Peyer's patch (tissue), 4 donors: ENCODE measurements around the gene SLC45A3. TPM values are rescaled to one million over a fixed set of nuclear protein-coding genes. Genes with fewer than 3 reads are reported as not detected.
"Not testable (repeated sequence)": the region's sequence is repeated elsewhere in the genome, so short reads cannot be mapped to it uniquely, and the experiment has no call there.

Experiments
- DNase-seq, 3 donors: peaks; one replicate each; pipeline ENCODE4 v3.0.0-alpha.2; 2017 to 2019
- H3K27ac ChIP-seq, 4 donors: fragments of 200-600 bp; sonication (generic); one replicate each; pipeline ENCODE4 v1.5.1; 2016 to 2019
- H3K27me3 ChIP-seq, 2 donors: fragments of 200-600 bp; sonication (generic); one replicate each; pipeline ENCODE4 v1.5.1; 2019
- H3K36me3 ChIP-seq, 3 donors: fragments of 200-600 bp; sonication (generic); one replicate each; pipeline ENCODE4 v1.5.1; 2016 to 2019
- H3K4me1 ChIP-seq, 4 donors: fragments of 200-600 bp; sonication (generic); one replicate each; pipeline ENCODE4 v1.5.1; 2016 to 2019
- H3K4me3 ChIP-seq, 4 donors: fragments of 200-600 bp; sonication (generic); 1 replicate in 3 of 4; 2 replicates in 1 of 4; pipeline ENCODE4 v1.5.1; 2016 to 2019; ENCODE audit warnings: mild to moderate bottlenecking in 1 of 4
- H3K9me3 ChIP-seq, 4 donors: fragments of 200-600 bp; sonication (generic); one replicate each; pipeline ENCODE4 v1.5.1; 2016 to 2019; ENCODE audit warnings: mild to moderate bottlenecking in 1 of 4
- POLR2A ChIP-seq, 2 donors: fragments of 450-650 bp; IDR thresholded peaks; one replicate each; pipeline ENCODE4 v1.5.1; 2017; ENCODE audit warnings: antibody characterized with exemption in 2 of 2, mild to moderate bottlenecking in 2 of 2, moderate library complexity in 2 of 2
- total RNA-seq, 4 donors: library from RNA; depleted of rRNA; stranded (reverse); fragments of >200 nt; gene quantifications; one replicate each; pipeline ENCODE4 v1.1.0, GENCODE V29; 2016
- TF ChIP-seq, protein P1 (sequence below), 6 experiments: fragments of 450-650 bp in 4 of 6; fragments of 200-600 bp in 2 of 6; sonication (generic) in 1 of 6; IDR thresholded peaks; one replicate each; pipeline ENCODE4 v1.5.1; 2017 to 2019; ENCODE audit warnings: antibody characterized with exemption in 6 of 6, mild to moderate bottlenecking in 3 of 6, moderate library complexity in 1 of 6

Gene SLC45A3
- total RNA-seq, 4 donors from 2014 or later = 7.4 to 16.0 (median 11.2) TPM

- TF ChIP-seq, protein P1, sequence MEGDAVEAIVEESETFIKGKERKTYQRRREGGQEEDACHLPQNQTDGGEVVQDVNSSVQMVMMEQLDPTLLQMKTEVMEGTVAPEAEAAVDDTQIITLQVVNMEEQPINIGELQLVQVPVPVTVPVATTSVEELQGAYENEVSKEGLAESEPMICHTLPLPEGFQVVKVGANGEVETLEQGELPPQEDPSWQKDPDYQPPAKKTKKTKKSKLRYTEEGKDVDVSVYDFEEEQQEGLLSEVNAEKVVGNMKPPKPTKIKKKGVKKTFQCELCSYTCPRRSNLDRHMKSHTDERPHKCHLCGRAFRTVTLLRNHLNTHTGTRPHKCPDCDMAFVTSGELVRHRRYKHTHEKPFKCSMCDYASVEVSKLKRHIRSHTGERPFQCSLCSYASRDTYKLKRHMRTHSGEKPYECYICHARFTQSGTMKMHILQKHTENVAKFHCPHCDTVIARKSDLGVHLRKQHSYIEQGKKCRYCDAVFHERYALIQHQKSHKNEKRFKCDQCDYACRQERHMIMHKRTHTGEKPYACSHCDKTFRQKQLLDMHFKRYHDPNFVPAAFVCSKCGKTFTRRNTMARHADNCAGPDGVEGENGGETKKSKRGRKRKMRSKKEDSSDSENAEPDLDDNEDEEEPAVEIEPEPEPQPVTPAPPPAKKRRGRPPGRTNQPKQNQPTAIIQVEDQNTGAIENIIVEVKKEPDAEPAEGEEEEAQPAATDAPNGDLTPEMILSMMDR (IDR thresholded peaks at IDR 0.05) = no peak
- TF ChIP-seq POLR2A (IDR thresholded peaks at IDR 0.05) = no peak
Observed at GRCh38 chr1:205636732-205637131, 43.6 kb downstream of the SLC45A3 start.

GRCh38 chr1:205636138-205636530, 44.2 kb downstream of the SLC45A3 start:
- DNase-seq, H3K27ac ChIP-seq, H3K27me3 ChIP-seq: not testable (repeated sequence)

More at GRCh38 chr1:205636732-205637131, 43.6 kb downstream of the SLC45A3 start:
- H3K27ac ChIP-seq = no peak overlapping the region
- no peaks in the 10 kb centered on the region for H3K9me3 ChIP-seq
- H3K36me3 ChIP-seq = no peaks in the 10 kb centered on the region
- no peak for DNase-seq
- no peaks in the 10 kb centered on the region for H3K27me3 ChIP-seq
- H3K4me1 ChIP-seq = peaks cover 0 to 7% (median 5%) of the 10 kb centered on the region in 4 donors
- H3K4me3 ChIP-seq = no peak overlapping the region

DNA sequence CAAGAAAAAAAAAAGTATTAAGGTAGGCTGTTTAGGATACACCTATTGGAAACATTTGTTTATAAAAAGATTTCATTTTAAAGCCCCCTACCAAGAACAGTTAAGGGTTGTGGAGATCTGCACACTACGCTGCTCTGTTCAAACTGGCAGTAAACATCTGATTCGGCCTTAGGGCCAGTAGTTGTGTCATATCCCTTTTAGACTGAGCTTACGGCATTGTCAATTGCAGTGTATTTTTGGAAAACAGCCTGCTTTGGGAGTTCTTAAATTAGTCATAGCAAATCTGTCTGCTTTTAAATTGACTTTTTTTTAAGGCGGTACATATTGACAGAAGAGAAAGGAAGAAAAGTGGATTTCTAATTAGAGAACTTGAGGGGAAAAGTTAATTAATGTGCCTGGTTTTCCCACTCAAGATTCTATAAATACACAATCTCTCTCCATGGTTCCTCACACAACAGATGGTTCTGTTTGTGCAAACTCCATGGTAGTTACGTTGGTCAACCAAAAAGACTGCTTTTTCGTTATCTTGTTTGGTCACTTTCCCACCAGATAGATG, 46.8 kb downstream of the SLC45A3 start:
- H3K27me3 ChIP-seq = no peaks in the 10 kb centered on the region
- DNase-seq = no peak
- H3K36me3 ChIP-seq = no peaks in the 10 kb centered on the region
- H3K4me1 ChIP-seq = peaks cover 0 to 20% (median 9%) of the 10 kb centered on the region in 4 donors
- H3K27ac ChIP-seq = no peak overlapping the region
- no peak overlapping the region for H3K4me3 ChIP-seq
- TF ChIP-seq, protein P1 (IDR thresholded peaks at IDR 0.05) = no peak
- no peak for TF ChIP-seq POLR2A (IDR thresholded peaks at IDR 0.05)
- H3K9me3 ChIP-seq = no peaks in the 10 kb centered on the region

More at GRCh38 chr1:205636138-205636530, 44.2 kb downstream of the SLC45A3 start:
- H3K4me1 ChIP-seq, H3K36me3 ChIP-seq, H3K9me3 ChIP-seq, H3K4me3 ChIP-seq: not testable (repeated sequence)

GRCh38 chr1:205632669-205633169, 47.6 kb downstream of the SLC45A3 start:
- Histone ChIP-seq H3K36me3 (no peaks in the 10 kb centered on the region), H3K27ac (peak overlapping the region; percentile 97 to 100 (median 98)), H3K27me3 (no peaks in the 10 kb centered on the region), H3K4me1 (peaks cover 0 to 20% (median 9%) of the 10 kb centered on the region in 4 donors), H3K9me3 (no peaks in the 10 kb centered on the region), H3K4me3 (peak overlapping the region; percentile 74 to 95 (median 80))
- TF ChIP-seq POLR2A (IDR thresholded peaks at IDR 0.05) = no peak
- TF ChIP-seq, protein P1 (IDR thresholded peaks at IDR 0.05) = no peak
- no peak for DNase-seq

DNA sequence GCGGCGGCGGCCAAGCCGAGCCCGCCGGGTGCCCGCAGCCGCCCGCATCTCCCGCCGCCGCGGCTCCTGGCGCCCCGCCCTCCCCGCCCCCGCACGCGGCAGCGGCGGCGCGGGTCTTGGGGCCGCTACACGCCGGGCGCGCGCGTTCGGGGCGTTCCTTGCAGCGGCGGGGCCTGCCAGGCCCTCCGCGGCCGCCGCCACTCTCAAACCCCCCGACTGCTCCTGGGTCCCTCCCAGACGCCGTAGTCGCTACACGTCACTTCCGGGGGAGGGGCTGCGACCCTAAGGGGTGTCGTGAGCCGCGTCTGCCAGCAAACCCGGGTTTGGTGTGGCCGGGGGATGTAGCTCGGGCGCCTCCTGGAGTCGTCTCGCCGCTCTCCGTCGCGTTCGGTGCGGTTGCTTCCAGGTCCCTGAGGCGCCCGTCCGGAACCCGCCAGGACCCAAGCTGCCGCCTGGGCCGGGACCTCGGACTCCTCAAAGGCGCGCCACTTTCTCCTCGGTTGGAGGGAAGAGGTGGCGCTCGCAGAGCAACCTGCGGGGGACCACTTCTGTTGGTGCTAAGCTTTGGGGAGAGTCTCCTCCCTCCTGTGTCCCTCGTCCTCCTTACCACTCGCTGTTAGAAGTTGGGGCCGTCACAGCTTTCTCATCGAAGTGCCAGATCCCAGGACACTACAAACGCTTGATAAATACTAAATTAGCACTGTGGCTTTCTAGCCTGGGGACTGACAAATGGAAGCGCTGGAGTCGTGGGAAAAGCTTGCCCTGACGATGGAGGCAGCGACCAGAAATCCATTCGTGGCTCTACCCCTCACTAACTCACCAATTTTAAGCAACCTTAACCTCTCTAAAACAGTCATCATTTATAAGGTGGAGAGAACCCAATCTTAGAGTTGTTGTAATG, 48.3 kb downstream of the SLC45A3 start, which contains the start of gene ELK4:
Gene ELK4, minus strand, starts transcription at position 244 of the 901 bp plus-strand sequence. CDS start 8,129 bp downstream, outside the sequence.
- TF ChIP-seq, protein P1 (IDR thresholded peaks at IDR 0.05) = peak; percentile 70 to 82 (median 80)
- peak; percentile 87 to 91 for TF ChIP-seq POLR2A (IDR thresholded peaks at IDR 0.05)
- Histone ChIP-seq H3K4me1 (peaks cover 0 to 20% (median 9%) of the 10 kb centered on the region in 4 donors), H3K27me3 (no peaks in the 10 kb centered on the region), H3K27ac (peak within 1 kb of the TSS; percentile 97 to 100 (median 98)), H3K36me3 (no peaks in the 10 kb centered on the region), H3K4me3 (peak within 1 kb of the TSS; percentile 74 to 95 (median 80)), H3K9me3 (no peaks in the 10 kb centered on the region)
- DNase-seq = peak; percentile 99
